Esophagus squamous epithelium (tissue), 4 donors: ENCODE results near the gene DHRS2. TPM values are rescaled to one million over a fixed set of nuclear protein-coding genes. Genes with fewer than 3 reads are reported as not detected.

Source experiments
- total RNA-seq, 4 donors: library from RNA; depleted of rRNA; stranded (reverse); fragments of >200 nt; gene quantifications; one replicate each; pipeline ENCODE4 v1.1.0, GENCODE V29; 2016

DHRS2 gene
- total RNA-seq, 4 donors from 2014 or later = 0.19 to 0.31 TPM; not detected in 2

Other genes starting within 250 kb of the DHRS2 start
- not detected for gene MYH6, start 228.1 kb upstream of the DHRS2 start, total RNA-seq
- gene MYH7, start 200.7 kb upstream of the DHRS2 start, total RNA-seq = not detected
- 10 to 100 TPM in 3 of 4 donors, 1 to 10 TPM in 1; 9.5 to 43.3 (median 35.3) TPM for gene NGDN, start 166.7 kb upstream of the DHRS2 start, total RNA-seq
- under 1 TPM; under 0.01 to 0.42 (median 0.20) TPM for gene ZFHX2, start 84.6 kb upstream of the DHRS2 start, total RNA-seq
- gene THTPA, start 80.1 kb upstream of the DHRS2 start, total RNA-seq = 10 to 100 TPM in 3 of 4 donors, 1 to 10 TPM in 1; 8.1 to 15.1 (median 13.8) TPM
- gene AP1G2, start 68.6 kb upstream of the DHRS2 start, total RNA-seq = 100 to 1,000 TPM in 1 of 4 donors, 10 to 100 TPM in 3; 58.0 to 116 (median 68.6) TPM
- gene JPH4, start 57.6 kb upstream of the DHRS2 start, total RNA-seq = 1 to 10 TPM in 1 of 4 donors, under 1 TPM in 1, not detected in 2; 0.21 to 2.7 TPM